ENCODE measurements around the gene GRP.

Gene GRP

DNA sequence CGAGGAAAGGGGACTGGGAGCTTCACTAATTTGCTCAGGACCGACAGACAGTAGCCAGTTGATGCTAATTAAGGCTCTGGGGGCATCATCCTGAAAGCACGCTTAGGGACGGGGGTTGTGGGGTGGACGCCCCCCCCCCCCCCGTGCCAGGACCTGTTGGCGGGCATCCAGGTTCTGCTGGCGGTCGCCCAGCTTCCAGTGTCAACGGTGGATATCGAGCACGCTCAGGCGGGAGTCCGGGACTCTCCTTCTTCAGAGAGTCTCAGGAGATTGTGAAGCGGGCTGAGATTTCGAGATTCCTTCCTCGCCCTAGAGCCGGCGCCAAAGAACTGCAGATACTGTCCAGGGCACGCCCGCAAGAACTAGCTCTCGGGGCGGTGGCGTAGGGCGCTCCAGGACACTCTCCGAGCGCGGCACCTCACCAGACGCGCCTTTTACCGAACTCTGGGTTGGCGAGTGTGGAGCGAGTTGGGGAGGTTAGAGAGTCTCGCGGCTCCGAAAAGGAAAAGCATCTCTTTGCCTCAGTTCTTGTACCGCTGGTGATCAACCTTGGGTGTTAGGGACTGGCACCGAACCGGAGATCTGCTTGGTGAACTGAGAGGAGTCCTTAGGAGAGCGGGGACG, 47.7 kb downstream of the GRP start:
- DNase-seq (ENCODE audit: low spot score), result no peak

GRCh38 chr18:59268127-59268720, 48.3 kb downstream of the GRP start:
- DNase-seq (ENCODE audit: low spot score), result no peak

- DNase-seq (ENCODE audit: low spot score), result no peak
Measured at GRCh38 chr18:59268721-59269562, 49.0 kb downstream of the GRP start.

GRCh38 chr18:59269563-59270119, 49.7 kb downstream of the GRP start:
- DNase-seq (ENCODE audit: low spot score), result no peak

GRCh38 chr18:59270689-59271257, 50.8 kb downstream of the GRP start:
- DNase-seq (ENCODE audit: low spot score), result no peak

DNA sequence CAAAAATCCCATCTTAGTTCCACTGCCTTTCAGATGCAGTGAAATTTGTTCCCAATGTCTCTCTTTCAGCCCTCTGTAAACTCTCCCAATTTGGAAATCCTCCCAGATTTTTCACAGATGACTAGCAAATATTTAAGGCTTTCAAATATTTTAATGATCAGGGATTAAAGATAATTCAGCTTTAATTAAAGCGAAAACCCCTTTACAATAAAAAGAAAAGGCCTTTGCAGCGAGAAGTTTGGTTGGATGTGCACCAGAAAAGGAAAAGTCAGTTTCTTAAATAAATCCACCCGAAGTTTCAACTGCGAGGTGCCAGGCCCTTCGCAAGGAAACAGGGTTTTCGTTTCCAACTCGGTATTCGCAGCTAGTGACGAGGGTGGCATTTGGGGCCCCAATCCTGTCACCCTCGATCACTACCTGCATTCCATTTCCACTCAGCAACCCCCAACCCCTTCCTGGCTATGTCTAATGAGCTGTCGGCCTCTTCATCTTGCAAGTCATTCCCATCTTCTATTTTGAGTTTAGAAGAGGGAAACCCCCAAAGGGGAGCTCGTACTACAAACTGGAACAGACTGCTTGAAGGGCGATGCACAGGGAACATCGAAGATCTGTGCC, 51.8 kb downstream of the GRP start:
- DNase-seq (ENCODE audit: low spot score), result no peak

DNA sequence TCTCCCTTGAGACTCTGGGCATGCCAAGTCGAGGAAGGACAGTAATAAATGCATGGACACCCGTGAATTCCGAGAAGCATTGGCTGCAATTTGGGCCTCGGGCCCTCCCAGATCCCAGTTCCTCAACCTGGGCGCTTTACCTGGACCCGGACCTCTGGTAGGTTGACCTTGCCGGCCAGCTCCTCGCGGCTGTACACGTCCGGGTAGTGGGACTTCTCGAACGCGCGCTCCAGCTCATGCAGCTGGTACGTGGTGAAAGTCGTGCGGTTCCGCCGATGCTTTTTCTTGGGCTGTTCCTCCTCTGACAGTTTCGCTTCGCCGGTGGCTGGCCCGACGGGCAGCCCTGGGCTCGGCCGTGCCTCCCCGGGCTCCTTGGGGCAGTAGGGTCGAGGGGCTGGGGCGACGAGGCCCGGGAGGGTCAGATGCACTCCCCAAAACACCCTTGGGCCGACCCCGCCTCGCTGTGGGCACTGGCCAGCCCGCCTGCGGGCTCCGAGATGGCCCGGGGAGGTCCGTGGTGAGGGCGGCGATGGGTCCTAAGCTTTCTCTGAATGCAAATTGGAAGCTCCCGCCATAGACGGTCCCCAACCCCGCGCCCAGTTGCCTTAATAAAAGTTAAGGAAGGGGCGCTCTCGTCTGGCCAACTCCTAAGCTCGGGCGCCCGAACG, 52.4 kb downstream of the GRP start:
- DNase-seq (ENCODE audit: low spot score), result no peak

DNA sequence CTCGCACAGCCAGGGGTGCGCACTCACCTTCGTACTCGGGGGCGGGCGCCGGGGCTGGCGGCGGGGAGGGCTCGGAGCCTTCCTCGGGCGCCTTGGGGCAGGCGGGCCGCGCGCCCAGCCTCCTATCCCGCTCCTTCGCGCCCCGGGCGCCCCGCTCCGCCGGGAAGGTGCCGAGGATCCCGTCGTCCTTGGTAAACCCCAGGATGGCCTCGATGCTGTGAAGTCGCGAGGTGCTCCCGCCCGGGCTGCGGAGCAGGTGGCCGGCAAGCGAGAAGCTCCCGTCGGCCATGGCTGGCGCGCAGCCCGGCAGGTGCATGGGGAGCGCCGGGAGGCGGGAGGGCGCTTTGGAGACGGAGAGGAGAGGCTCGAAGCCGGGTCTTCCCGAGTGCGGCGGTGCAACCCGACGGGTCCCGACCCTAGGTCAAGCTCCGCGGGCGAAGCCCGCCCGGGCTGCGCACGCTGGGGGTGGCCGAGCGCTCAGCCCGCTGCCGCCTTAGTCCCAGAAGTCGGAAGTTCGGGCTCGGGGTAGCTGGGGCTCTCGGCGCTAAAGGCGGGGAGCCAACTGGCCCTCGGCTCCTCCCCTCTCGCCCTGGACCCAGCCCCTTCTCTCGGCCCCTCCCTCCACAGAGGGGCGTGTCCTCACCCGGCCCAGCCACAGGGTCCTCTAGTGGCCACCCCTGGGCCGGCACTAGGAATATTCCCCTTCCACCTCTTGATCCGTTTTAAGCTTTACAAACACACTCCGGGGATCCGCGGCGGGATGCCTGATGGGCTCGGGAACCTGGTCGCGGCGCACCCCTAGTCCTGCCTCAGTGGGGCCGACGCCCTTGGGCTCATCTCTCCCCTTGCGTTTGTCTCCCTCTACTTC, 53.2 kb downstream of the GRP start, which contains the start of gene RAX:
Gene RAX (minus strand): TSS at position 564 of the 868 bp plus-strand sequence. CDS start 248 bp downstream, at position 316.
- DNase-seq (ENCODE audit: low spot score), result no peak

- no peak for DNase-seq (ENCODE audit: low spot score)
Measured at GRCh38 chr18:59273759-59274532, 54.0 kb downstream of the GRP start.

GRCh38 chr18:59274533-59274928, 54.6 kb downstream of the GRP start:
- no peak for DNase-seq (ENCODE audit: low spot score)

DNA sequence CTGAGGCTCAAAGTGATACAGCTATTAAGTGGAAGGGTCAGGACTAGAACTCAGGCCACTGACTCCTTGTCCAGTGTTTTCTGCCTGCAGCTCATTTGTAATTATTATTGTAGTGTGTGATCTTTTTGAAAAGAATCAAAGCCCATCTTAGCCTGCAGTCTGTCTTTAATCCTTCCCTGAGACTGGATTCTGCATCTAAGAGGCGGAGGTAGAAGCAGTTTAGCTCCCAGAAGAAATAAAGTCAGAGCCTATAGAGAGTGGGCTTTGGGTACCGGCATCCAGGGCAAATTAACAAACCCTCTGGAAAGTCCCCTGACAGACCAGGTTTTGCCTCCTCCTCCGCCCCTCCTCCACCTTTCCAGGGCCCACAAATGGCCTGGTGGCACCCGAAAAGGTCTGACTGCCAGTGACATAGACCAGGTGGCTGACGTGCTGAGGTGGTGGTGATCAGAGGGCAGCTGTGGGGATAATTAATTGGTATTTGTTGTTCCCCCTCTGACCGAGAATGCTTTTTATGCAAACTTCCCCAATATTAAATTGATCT, 55.5 kb downstream of the GRP start:
- no peak for DNase-seq (ENCODE audit: low spot score)

DNA sequence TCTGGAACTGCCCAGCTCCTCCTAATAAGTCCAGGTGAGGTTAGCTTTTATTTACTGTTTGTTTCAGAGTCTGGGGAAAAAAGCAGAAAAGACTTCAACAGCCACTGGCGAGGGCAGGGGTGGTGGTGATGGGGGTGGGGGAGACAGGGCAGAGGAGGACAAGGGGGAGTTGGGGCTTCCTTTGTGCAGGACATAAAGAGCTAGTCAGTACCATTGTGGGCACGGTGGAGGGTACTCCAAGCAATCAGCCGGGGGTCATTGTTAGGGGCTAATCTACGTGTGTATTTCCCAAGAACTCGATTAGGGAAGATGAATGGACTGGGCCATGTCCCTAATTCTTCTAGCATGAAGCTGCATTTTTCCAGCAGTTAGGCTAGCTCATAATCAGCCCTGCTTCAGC, 56.1 kb downstream of the GRP start:
- DNase-seq (ENCODE audit: low spot score), result no peak

DNA sequence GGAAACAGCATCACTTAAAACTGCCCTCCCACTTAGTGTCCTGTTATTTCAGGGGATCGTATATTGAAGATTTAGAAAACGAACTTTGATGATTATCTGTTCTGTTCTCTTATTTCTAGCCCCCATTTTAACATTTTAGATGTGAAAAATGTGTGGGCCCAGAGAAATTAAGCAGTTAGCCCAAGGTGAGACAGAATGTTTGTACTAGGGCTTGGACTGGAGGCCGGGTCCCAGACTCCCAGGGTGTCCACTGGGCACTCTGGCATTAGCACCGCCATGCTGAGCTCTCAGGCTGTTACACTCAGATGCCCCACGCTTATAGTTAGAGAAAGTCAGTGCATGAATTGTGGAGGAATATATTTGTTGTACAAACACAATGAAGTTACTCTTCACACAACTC, 58.8 kb downstream of the GRP start:
- DNase-seq (ENCODE audit: low spot score), result no peak

DNA sequence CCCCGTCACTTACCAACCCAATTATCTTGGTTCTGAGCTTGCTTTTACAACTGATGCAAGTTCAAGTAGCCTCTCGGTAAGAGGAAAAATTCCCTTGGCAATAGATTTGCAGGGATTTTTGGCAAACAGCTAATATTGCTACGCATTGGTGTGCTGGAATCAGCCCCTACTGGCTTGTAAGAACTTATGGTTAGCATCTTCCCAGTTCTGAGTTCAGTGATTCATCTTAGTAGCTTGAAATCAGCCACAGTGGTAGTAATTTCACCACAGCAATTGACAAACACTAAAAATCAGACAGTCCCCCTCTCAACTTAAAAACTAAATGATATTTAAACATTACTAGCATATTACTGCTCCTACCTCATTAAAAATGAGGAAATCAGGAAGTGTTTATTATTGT, 59.2 kb downstream of the GRP start:
- DNase-seq (ENCODE audit: low spot score), result no peak

DNA sequence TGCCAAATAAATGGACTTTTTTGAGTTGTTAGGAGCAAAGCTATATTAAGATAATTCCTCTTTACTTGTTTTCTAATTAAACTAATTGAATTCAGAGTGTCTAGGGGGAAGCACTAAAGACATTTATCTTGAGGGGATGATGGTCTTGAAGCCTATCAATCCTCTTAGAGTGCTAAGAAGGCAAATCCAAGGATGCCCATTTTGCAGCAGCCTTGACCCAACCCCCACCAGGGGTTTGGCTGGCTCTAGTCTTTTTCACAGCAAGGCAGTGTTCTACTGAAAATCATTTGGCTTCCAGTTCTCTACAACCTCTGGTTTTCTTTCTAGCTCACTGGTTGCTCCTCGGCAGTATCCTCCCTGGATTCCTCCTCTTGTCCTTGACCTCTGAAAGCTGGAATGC, 59.8 kb downstream of the GRP start:
- DNase-seq (ENCODE audit: low spot score), result no peak

All from Ammon's horn (tissue), 1 donor.